Nephron progenitor cell (in vitro differentiated cells): ENCODE data around the gene PEX7.
"Not testable (repeated sequence)": the region's sequence is repeated elsewhere in the genome, so short reads cannot be mapped to it uniquely, and the experiment has no call there.

Experiments
- DNase-seq: peaks from one replicate; pipeline ENCODE4 v3.0.0; 2021
- H3K27ac Mint-ChIP-seq: 2 replicates; pipeline ENCODE4 v1.8.0; 2021; ENCODE audit warnings: mild to moderate bottlenecking, moderate library complexity, mixed read lengths
- H3K27me3 Mint-ChIP-seq: 2 replicates; pipeline ENCODE4 v1.8.0; 2021; ENCODE audit warnings: mild to moderate bottlenecking, low read depth, mixed read lengths; ENCODE audit not compliant: poor library complexity
- H3K36me3 Mint-ChIP-seq: 2 replicates; pipeline ENCODE4 v1.8.0; 2021; ENCODE audit warnings: low read depth, mixed read lengths
- H3K4me1 Mint-ChIP-seq: 2 replicates; pipeline ENCODE4 v1.8.0; 2021; ENCODE audit warnings: mixed read lengths
- H3K4me3 Mint-ChIP-seq: 2 replicates; pipeline ENCODE4 v1.8.0; 2021; ENCODE audit warnings: mild to moderate bottlenecking, moderate library complexity, mixed read lengths
- H3K9me3 Mint-ChIP-seq: 2 replicates; pipeline ENCODE4 v1.8.0; 2021; ENCODE audit warnings: mild to moderate bottlenecking, moderate library complexity, mixed read lengths
- CTCF ChIP-seq: fragments of 200-600 bp; sonication (generic); IDR thresholded peaks from 2 replicates; pipeline ENCODE4 v1.5.0; 2021; ENCODE audit warnings: antibody characterized with exemption

PEX7 gene

GRCh38 chr6:136890986-136891385 is 68.6 kb downstream of the PEX7 start:
- Mint-ChIP-seq H3K27ac (no peak overlapping the region), H3K4me1 (peaks cover 13% of the 10 kb centered on the region), H3K9me3 (no peaks in the 10 kb centered on the region), H3K27me3 (peaks cover 1% of the 10 kb centered on the region), H3K4me3 (no peak overlapping the region), H3K36me3 (no peaks in the 10 kb centered on the region)
- TF ChIP-seq CTCF, result no peak
- DNase-seq, result no peak

- Mint-ChIP-seq H3K36me3 (peaks cover 2% of the 10 kb centered on the region), H3K4me3 (no peak overlapping the region), H3K27me3 (no peaks in the 10 kb centered on the region), H3K4me1 (peaks cover 6% of the 10 kb centered on the region), H3K9me3 (no peaks in the 10 kb centered on the region), H3K27ac (no peak overlapping the region)
- TF ChIP-seq CTCF, result no peak
- no peak for DNase-seq
Measured at GRCh38 chr6:136893187-136893586, 70.8 kb downstream of the PEX7 start.

- H3K36me3 Mint-ChIP-seq, result peaks cover 13% of the 10 kb centered on the region
- DNase-seq, result no peak
- H3K4me1 Mint-ChIP-seq, result no peaks in the 10 kb centered on the region
- H3K27ac Mint-ChIP-seq, result no peak overlapping the region
- no peaks in the 10 kb centered on the region for H3K27me3 Mint-ChIP-seq
- no peak overlapping the region for H3K4me3 Mint-ChIP-seq
- no peak for TF ChIP-seq CTCF
- H3K9me3 Mint-ChIP-seq, result no peaks in the 10 kb centered on the region
Measured at GRCh38 chr6:136895901-136896300, 73.5 kb downstream of the PEX7 start.

- Mint-ChIP-seq H3K36me3 (peaks cover 22% of the 10 kb centered on the region), H3K27me3 (no peaks in the 10 kb centered on the region), H3K27ac (no peak overlapping the region), H3K9me3 (no peaks in the 10 kb centered on the region), H3K4me3 (no peak overlapping the region), H3K4me1 (no peaks in the 10 kb centered on the region)
- no peak for TF ChIP-seq CTCF
- no peak for DNase-seq
Measured at GRCh38 chr6:136897071-136897470, 74.7 kb downstream of the PEX7 start.

GRCh38 chr6:136901212-136901784 is 78.9 kb downstream of the PEX7 start:
- TF ChIP-seq CTCF, result no peak
- Mint-ChIP-seq H3K4me3 (no peak overlapping the region), H3K27me3 (no peaks in the 10 kb centered on the region), H3K4me1 (no peaks in the 10 kb centered on the region), H3K36me3 (peaks cover 34% of the 10 kb centered on the region), H3K9me3 (no peaks in the 10 kb centered on the region), H3K27ac (no peak overlapping the region)
- no peak for DNase-seq

GRCh38 chr6:136904477-136904876 is 82.1 kb downstream of the PEX7 start:
- H3K4me1 Mint-ChIP-seq, DNase-seq, H3K9me3 Mint-ChIP-seq, H3K27ac Mint-ChIP-seq, H3K27me3 Mint-ChIP-seq, H3K4me3 Mint-ChIP-seq: not testable (repeated sequence)
- H3K36me3 Mint-ChIP-seq, result peaks cover 30% of the 10 kb centered on the region
